Sciatic nerve (tissue), 2 donors: ENCODE data around the gene LSR. TPM values are rescaled to one million over a fixed set of nuclear protein-coding genes. Genes with fewer than 3 reads are reported as not detected.
"Not testable (repeated sequence)": the region's sequence is repeated elsewhere in the genome, so short reads cannot be mapped to it uniquely, and the experiment has no call there.

Experiments
- ATAC-seq: fragments of 200-7000 bp; cut with Tn5 transposase; one replicate; pipeline ENCODE4 v1.9.1; 2020; ENCODE audit warnings: mild to moderate bottlenecking, moderate library complexity
- DNase-seq: peaks from one replicate; pipeline ENCODE4 v3.0.0-alpha.2; 2020; ENCODE audit warnings: low spot score
- intact Hi-C: fragments of 100-400 bp; cut with DNase I; formaldehyde crosslinking; loops from one replicate; pipeline ENCODE4 v1.14.2; 2022
- total RNA-seq: library from RNA; stranded (reverse); fragmentation: NEBNext Ultra II Directional; extraction: Animal tissue kit (Norgen Biotek cat#: 25700); gene quantifications from one replicate; pipeline ENCODE4 v1.2.1, GENCODE V29; 2021
- donor health status: DM: no; HTN: no; CAD: no.
- donor health status: DM: no; HTN: no; CAD: no.

Gene LSR
- total RNA-seq, 1 donor from 2014 or later, result 9.3 TPM

DNA sequence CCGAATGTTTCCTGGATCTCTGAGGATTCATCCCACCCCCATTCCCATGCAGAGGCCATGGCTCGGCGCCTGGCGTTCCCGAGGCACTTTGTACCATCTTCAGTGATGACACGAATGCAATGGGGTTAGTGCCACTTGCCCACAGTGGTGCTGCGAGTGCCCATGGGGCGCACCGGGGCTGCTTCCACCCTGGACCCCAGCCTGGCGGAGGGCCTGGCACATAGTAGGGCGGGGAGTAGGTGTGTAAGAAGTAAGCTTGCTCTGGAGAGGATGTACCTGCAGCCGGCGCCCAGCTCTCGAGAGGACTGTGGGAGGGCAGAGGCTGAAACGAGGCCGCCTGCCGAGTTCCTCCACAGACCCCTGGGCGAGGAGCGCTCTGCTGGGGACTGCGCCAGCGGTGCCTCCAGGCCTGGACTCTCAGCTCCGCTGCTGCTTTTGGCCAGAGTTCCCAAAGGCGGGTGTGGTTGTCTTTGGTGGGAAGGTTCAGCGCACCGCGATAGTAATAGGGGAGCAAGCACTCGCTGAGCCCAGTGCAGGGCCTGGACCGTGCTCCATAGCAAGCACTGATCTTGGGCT is 28.0 kb downstream of the LSR start:
- intact Hi-C loops, result no loop called here
- DNase-seq (no peak), ATAC-seq (no peak)

DNA sequence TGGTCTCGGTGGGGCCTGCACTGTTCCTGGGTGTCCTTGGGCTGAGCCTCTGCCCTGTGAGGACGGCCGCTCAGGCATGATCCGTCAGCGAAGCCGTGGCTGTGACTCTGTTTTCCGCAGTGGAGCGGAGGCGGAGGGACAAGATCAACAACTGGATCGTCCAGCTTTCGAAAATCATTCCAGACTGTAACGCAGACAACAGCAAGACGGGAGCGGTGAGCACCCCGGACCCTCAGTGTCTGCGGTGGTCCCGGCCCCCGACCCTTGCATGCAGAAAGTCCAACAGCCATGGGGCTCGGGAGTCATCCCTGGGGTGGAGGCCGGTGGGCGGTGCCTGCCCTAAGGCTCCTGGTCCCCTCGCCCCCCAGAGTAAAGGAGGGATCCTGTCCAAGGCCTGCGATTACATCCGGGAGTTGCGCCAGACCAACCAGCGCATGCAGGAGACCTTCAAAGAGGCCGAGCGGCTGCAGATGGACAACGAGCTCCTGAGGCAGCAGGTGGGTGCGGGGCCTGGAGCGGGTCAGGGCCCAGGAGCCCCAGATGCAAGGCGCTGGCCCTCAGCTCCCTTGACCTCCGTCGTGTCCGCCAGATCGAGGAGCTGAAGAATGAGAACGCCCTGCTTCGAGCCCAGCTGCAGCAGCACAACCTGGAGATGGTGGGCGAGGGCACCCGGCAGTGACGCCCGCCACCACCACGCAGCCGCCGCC is 29.9 kb downstream of the LSR start:
- no peak for DNase-seq

DNA sequence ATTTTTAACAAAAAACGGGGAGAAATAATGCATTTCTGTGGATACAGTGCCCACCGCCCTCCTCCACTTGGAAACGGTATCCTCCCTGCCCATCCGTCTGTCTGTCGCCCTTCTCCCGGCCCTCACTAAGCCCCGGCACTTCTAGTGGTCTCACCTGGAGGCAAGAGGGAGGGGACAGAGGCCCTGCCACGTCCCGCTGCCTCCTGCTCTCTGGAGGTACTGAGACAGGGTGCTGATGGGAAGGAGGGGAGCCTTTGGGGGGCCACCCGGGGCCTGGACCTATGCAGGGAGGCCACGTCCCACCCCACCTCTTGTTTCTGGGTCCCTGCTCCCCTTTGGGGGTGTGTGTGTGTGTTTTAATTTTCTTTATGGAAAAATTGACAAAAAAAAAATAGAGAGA is 30.6 kb downstream of the LSR start:
- intact Hi-C loops, result no loop called here
- ATAC-seq (no peak), DNase-seq (no peak)

More for the DNA sequence above, 29.9 kb downstream of the LSR start:
- ATAC-seq, result no peak
- intact Hi-C loops, result no loop called here

DNA sequence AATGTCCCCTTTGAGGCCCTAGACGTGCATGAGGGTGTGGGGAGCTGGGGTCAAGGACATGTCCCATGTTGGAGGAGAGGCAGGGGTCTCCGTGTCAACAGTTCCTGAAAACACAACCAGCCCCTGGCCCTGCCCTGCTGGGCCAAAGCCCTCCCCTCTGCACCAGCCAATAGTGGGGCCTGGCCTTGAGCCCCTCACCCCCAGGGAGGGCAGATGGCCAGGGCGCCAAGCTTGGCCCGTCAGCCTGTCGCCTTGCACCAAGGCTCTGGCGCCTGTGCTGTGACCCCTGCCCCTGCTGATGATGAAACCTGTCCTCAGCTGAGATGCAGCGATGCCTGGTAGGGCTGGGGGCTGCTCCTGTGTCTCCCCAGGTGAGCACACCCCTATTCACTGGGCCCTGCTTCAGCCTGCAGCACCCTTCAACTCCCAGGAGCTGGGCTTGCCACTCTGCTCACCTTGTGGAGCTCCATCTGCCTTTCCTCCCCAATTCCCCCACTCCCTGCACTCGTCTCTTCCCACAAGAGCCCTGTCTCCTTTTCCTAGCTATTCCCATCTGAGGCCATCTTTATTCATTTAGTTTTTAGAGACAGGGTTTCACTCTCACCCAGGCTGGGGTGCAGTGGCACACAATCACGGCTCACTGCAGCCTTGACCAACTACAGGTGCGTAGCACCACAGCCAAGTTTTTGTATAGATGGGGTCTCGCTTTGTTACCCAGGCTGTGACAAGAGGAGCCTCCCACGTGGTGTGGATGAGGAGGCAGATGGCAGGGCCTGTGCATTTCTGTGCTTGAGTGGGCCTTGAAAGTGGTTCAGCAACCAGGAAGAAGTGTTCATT is 31.4 kb downstream of the LSR start:
- DNase-seq, result no peak
- intact Hi-C loops, result no loop called here
- peak; percentile 31 for ATAC-seq

DNA sequence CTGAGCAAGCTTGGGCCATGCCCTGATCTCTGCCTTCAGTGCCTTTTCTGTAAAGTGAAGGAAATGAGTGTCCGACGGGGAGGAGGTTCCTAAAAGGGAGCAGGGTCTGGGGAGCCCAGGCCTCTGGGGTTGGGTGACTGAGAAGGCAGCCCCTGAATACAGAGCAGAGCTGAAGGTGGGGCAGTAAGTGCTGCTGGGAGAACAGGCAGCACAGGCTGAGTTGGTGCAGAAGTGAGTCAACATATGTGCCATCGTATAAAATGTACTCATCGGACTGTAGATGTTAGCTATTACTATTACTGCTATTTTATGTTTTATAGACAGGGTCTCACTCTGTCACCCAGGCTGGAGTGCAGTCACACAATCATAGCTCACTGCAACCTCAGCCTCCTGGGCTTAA is 32.5 kb downstream of the LSR start:
- intact Hi-C loops, result no loop called here
- DNase-seq (peak; percentile 48), ATAC-seq (no peak)

DNA sequence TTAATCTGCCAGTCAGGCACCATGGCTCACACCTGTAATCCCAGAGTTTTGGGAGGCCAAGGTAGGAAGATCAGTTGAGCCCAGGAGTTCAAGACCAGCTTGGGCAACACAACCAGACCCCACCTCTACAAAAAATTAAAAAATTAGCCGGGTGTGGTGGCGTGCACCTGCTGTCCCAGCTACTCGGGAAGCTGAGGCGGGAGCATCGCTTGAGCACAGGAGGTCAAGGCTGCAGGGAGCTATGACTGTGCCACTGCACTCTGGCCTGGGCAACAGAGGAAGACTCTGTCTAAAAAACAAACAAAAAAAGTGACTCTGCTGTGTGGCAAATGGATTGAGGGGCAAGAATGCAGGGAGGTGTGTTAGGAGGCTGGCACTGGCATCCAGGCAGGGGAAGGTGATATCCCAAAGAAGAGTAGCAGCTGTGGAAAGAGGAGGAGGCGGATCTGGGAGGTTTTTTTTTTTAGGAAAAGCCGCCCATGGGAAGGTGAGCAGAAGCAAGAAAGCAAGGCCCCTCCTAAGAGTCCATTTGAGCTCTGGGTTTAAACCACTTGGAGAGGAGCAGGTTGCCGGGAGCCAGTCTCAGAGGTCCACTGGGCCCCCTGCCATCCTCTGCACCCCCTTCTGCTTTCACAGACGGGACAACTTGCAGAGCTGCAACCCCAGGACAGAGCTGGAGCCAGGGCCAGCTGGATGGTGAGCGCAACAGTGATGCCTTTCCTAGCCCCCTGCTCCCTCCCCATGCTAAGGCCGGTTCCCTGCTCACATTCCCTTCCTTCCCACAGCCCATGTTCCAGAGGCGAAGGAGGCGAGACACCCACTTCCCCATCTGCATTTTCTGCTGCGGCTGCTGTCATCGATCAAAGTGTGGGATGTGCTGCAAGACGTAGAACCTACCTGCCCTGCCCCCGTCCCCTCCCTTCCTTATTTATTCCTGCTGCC is 35.6 kb downstream of the LSR start:
- intact Hi-C loops, result no loop called here
- ATAC-seq (no peak), DNase-seq (no peak)

DNA sequence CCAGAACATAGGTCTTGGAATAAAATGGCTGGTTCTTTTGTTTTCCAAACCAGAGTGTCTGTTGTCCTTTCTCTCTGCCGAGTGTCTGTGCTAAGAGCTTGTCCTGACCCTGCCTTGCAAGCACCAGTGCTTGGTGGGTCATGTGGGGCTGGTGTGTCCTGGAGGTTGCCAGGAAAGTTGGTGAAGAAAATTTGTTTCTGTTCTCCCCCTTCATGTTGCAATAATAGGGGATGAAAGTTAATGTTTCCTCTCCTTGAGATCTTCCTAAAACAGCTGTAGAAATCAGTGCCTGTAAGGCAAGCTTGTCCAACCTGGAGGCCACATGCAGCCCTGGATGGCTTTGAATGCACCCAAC is 36.3 kb downstream of the LSR start:
- DNase-seq (no peak), ATAC-seq (no peak)
- intact Hi-C loops, result no loop called here

DNA sequence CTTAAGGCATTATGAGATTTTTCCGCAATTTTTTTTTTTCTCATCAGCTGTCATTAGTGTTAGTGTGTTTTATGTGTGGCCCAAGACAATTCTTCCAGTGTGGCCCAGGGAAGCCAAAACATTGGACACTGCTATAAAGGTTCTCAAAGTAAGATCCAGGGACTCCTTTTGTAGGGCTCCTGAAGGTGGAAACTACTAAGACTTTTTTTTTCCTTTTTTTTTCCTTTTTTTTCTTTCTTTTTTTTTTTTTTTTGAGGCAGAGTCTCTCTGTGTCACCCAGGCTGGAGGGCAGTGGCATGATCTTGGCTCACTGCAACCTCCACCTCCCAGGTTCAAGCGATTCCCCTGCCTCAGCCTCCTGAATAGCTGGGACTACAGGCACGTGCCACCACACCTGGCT is 36.7 kb downstream of the LSR start:
- DNase-seq, intact Hi-C loops, ATAC-seq: not testable (repeated sequence)

DNA sequence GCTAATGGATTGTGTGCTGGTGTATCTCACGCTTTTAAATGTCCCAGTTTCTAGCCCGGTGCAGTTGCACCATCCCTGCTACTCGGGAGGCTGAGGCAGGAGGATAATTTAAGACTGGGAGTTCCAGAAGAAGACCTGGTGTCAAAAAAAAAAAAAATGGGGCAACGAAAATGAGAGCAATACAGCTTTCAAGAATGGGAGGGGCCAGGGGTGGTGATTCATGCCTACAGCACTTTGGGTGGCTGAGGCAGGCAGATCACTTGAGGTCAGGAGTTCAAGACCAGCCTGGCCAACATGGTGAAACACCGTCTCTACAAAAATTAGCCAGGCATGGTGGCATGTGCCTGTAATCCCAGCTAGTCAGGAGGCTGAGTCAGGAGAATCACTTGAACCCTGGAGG is 37.3 kb downstream of the LSR start:
- ATAC-seq, intact Hi-C loops, DNase-seq: not testable (repeated sequence)

DNA sequence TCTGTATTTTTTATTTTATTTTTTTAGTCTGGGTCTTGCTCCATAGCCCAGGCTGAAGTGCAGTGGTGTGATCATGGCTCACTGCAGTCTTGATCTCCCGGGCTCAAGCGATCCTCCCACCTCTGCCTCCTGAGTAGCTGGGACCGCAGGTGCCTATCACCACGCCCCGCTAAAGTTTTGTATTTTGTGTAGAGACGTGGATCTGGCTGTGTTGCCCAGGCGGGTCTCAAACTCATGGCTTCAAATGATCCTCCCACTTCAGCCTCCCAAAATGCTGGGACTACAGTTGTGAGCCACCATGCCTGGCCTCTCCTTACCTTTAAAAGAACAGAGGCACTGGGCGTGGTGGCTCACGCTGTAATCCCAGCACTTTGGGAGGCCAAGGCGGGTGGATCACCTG is 38.9 kb downstream of the LSR start:
- DNase-seq (no peak), ATAC-seq (no peak)
- intact Hi-C loops, result no loop called here

DNA sequence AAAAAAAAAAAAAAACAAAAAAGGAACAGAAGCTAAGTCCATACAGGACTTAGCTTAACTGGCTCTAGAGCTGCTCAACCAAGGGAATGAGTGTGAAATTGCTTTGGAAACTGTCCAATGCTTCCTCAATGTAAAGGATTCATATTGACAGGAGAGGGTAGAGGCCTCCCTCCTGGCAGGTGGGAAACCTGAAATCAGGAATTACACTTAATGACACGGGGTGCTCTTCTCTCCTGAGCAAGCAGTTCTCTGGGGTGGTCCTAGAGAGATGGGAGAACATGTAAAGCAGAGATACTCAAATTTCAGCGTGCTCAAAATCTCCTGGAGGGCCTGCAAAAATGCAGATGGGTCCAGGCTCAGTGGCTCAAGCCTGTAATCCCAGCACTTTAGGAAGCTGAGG is 39.5 kb downstream of the LSR start:
- DNase-seq, result no peak
- intact Hi-C loops, result no loop called here
- no peak for ATAC-seq

DNA sequence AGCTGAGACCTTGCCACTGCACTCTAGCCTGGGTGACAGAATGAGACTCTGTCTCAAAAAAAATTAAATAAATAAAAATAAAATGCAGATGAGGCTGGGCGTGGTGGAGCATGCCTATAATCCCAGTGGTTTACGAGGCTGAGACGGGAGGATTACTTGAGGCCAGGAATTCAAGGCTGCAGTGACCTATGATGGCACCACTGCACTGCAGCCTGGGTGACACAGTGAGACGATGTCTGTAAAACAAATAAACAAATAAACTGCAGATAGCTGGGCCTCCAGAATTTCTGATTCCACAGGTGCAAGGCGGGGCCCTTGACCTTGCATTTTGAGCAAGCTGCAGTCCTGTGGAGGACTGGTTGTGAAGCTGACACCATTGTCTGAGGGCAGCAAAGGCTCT is 40.1 kb downstream of the LSR start:
- no peak for ATAC-seq
- intact Hi-C loops, result no loop called here
- DNase-seq, result no peak

DNA sequence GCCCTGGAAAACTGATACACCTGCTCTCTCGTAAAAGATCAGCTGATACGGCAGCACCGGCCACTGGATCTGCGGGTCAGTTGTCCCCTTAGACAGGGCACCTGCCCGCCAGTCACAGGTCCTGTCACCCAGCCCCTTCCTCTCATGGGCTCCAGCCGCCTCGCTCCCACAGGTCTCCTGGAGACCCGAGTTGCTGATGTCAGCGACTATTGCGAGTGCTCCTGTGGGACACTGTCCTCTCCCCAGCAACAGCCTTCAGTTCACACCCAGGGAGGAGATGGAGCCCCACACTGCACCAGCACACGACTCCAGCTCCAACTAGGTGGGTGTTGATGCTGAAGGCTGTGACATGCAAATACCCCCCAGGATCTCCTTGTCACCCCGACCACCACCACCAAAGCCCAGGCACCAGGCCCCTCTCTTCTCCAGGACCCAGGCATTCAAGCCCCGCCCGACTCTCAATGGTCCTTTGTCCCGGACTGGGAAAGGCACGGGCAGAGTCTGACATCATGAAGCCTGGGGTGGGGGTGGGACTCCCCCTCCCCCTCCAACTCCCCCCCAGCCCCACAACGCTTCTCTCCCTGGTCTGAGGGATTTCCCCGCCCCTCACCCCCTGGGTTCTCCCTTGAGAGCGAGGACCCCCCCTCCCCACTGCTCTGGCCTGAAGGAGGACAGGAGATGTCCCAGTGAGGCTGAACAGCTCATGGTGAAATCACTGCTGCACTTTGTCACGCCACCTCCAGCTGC is 41.8 kb downstream of the LSR start:
- intact Hi-C loops, result no loop called here
- no peak for DNase-seq
- peak; percentile 12 for ATAC-seq

DNA sequence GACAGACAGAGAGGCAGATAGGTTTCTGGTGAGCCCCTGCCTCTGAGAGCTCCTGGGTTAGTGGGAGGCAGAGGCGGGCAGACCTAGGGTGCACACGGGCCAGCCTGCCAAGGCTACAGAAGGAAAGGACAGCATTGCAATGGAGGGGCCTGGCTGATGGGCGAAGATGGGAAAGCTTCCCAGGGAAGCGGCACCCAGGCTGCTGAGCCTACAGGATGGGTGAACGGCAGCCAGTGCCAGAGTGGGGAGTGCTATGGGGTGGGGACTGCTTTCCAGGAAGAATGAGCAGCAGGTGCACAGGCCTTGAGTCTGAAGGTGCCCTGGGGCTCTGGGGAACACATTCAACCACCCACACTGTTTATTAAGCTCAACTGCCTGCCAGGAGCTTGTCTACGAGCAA is 42.5 kb downstream of the LSR start:
- DNase-seq (no peak), ATAC-seq (no peak)
- intact Hi-C loops, result no loop called here

DNA sequence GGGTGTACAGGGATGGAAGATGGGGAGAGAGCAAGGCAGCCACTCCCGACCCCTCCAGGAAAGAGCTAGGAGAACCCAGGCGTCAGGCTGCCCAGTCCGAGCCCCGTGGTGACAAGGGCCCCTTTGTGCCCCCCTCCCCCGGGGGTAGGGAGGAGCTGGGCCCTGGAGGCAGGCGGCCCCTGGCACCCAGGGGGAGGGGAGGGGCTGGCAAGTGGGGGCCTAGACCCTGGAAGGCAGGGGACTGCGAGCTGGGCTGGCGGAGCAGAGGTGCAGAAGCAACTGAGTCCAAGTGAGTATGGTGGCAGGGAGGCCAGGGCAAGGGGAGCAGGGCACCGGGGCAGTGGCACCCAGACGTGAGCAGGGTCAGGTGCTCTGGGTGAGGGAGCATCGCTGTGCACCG is 43.1 kb downstream of the LSR start, which contains the start of gene MAG:
MAG (plus strand) TSS at position 246 of the 400 bp plus-strand sequence. CDS start 3,248 bp downstream, outside the sequence.
- ATAC-seq (peak; percentile 46), DNase-seq (no peak)
- intact Hi-C loops, result no loop called here

DNA sequence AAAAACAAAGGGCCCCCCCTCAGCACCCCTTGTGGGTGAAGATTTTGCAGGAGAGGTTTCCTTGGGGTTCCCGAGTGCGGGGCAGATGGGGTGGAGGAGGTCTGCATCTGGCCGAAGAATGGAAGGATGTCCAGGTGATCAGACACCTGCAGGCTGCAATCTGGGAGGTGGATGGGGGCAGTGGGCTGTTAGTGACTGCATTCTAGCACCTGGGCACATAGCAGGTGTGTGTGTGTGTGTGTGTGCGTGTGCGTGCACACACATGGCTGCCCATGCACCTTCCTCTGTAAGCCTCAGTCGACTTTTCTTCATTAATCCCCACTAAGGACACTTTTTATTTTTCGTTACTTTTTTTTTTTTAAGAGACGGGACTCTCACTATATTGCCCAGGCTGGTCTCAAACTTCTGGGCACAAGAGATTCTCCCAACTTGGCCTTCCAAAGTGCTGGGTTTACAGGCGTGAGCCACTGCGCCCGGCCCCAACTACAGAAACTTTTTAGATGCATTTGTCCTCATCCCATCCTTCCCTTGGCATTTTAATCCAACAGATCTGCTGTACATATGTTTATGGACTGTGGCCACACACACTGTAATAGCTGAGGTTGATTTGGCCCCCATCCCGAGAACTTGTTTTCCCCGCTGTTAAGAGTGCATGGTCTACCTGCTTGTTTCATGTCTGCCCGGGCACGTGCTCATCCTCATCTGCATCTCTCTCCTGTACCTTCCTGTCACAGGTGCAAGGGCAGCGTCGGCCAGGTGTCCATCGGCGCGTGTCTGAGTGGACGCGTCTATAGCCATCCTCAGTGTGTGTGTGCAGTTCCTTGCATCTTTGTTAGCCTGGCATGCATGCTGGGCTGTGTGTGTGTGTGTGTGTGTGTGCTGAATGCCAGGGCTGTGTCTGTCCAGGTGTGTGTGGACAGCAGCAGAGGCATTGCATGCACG is 43.9 kb downstream of the LSR start:
- no peak for ATAC-seq
- intact Hi-C loops, result no loop called here
- no peak for DNase-seq

DNA sequence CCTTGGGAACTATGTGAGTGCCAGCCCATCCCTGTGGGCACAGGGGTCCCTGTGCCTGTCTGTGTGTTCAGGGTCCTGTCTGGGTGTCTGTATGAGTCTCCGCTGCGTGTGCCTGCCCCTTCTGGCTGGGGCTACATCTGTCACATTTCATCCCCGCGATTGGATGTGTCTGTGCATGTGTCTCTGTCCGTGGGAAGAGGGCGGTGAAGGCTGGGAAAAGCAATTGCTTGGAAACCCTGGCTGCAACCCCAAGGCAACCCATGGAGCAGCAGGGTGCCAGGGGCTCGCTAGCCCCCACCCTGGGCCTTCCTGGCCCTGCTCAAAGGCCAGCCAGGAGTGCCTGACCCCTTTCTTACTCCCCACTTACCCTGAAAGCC is 44.5 kb downstream of the LSR start:
- intact Hi-C loops, result no loop called here
- peak; percentile 34 for ATAC-seq

More for the DNA sequence above, 44.5 kb downstream of the LSR start:
- no peak for DNase-seq
